Measurements from ENCODE around the gene ANKRD22.

Gene ANKRD22

GRCh38 chr10:88851706-88852105 lies at the start of gene ANKRD22:
ANKRD22 (minus strand) TSS chr10:88851844; CDS start chr10:88851607, 237 bp downstream.
- H2AFZ ChIP-seq (ENCODE audit: low read depth, low read length), result no peak within 1 kb of the TSS
- no peak within 1 kb of the TSS for H3K9ac ChIP-seq (ENCODE audit: low read depth, low read length)
- DNase-seq (no peak), ATAC-seq (ENCODE audit: insufficient read depth, low read depth) (no peak)
- H3K9me3 ChIP-seq (ENCODE audit: insufficient read depth, low read length, severe bottlenecking), result no peaks in the 10 kb centered on the region
- H3K4me3 ChIP-seq (ENCODE audit: low read depth in 1 of 2, low read length in 2 of 2), result no peak within 1 kb of the TSS
- H3K79me2 ChIP-seq (ENCODE audit: insufficient read depth, low read length), result no peaks in the 10 kb centered on the region
- H4K20me1 ChIP-seq (ENCODE audit: insufficient read depth, low read length), result no peaks in the 10 kb centered on the region
- no peak within 1 kb of the TSS for H3K4me2 ChIP-seq (ENCODE audit: insufficient read depth, low read length)
- TF ChIP-seq EZH2 (IDR thresholded peaks at IDR 0.05; ENCODE audit: borderline replicate concordance, low read depth, low read length, severe bottlenecking), result no peak
- no peak for TF ChIP-seq CTCF (IDR thresholded peaks at IDR 0.05; ENCODE audit: borderline replicate concordance, extremely low read depth, low read length, poor library complexity, severe bottlenecking)
- H3K4me1 ChIP-seq (ENCODE audit: insufficient read depth, low read length), result no peaks in the 10 kb centered on the region
- no peaks in the 10 kb centered on the region for H3K36me3 ChIP-seq (ENCODE audit: insufficient read depth, low read length)
- no peak within 1 kb of the TSS for H3K27ac ChIP-seq (ENCODE audit: low read length)
- H3K27me3 ChIP-seq (ENCODE audit: insufficient read depth, low read length, poor library complexity), result no peaks in the 10 kb centered on the region

- Histone ChIP-seq H3K4me2 (ENCODE audit: insufficient read depth, low read length) (no peak overlapping the region), H4K20me1 (ENCODE audit: insufficient read depth, low read length) (0 out of 2 replicates have a peak, but pooled peaks cover 4% of the 10 kb centered on the region), H3K9me3 (ENCODE audit: insufficient read depth, low read length, severe bottlenecking) (no peaks in the 10 kb centered on the region), H3K9ac (ENCODE audit: low read depth, low read length) (no peak overlapping the region), H2AFZ (ENCODE audit: low read depth, low read length) (no peak overlapping the region), H3K4me1 (ENCODE audit: insufficient read depth, low read length) (no peaks in the 10 kb centered on the region), H3K27me3 (ENCODE audit: insufficient read depth, low read length, poor library complexity) (no peaks in the 10 kb centered on the region), H3K27ac (ENCODE audit: low read length) (no peak overlapping the region), H3K36me3 (ENCODE audit: insufficient read depth, low read length) (peaks cover 59% of the 10 kb centered on the region), H3K79me2 (ENCODE audit: insufficient read depth, low read length) (peaks cover 45% of the 10 kb centered on the region), H3K4me3 (ENCODE audit: low read depth in 1 of 2, low read length in 2 of 2) (no peak overlapping the region)
- TF ChIP-seq CTCF (IDR thresholded peaks at IDR 0.05; ENCODE audit: borderline replicate concordance, extremely low read depth, low read length, poor library complexity, severe bottlenecking) (no peak), EZH2 (IDR thresholded peaks at IDR 0.05; ENCODE audit: borderline replicate concordance, low read depth, low read length, severe bottlenecking) (no peak)
- ATAC-seq (ENCODE audit: insufficient read depth, low read depth), result no peak
- no peak for DNase-seq
These were observed 48.2 kb upstream of the ANKRD22 start for GRCh38 chr10:88899886-88900285.

- Histone ChIP-seq H3K9me3 (ENCODE audit: insufficient read depth, low read length, severe bottlenecking) (no peaks in the 10 kb centered on the region), H3K36me3 (ENCODE audit: insufficient read depth, low read length) (peaks cover 59% of the 10 kb centered on the region), H3K79me2 (ENCODE audit: insufficient read depth, low read length) (peaks cover 54% of the 10 kb centered on the region), H3K4me3 (ENCODE audit: low read depth in 1 of 2, low read length in 2 of 2) (no peak overlapping the region), H3K4me2 (ENCODE audit: insufficient read depth, low read length) (no peak overlapping the region), H3K27ac (ENCODE audit: low read length) (no peak overlapping the region), H2AFZ (ENCODE audit: low read depth, low read length) (no peak overlapping the region), H3K27me3 (ENCODE audit: insufficient read depth, low read length, poor library complexity) (no peaks in the 10 kb centered on the region), H3K9ac (ENCODE audit: low read depth, low read length) (no peak overlapping the region), H4K20me1 (ENCODE audit: insufficient read depth, low read length) (0 out of 2 replicates have a peak, but pooled peaks cover 4% of the 10 kb centered on the region), H3K4me1 (ENCODE audit: insufficient read depth, low read length) (no peaks in the 10 kb centered on the region)
- no peak for DNase-seq
- no peak for ATAC-seq (ENCODE audit: insufficient read depth, low read depth)
- TF ChIP-seq CTCF (IDR thresholded peaks at IDR 0.05; ENCODE audit: borderline replicate concordance, extremely low read depth, low read length, poor library complexity, severe bottlenecking) (no peak), EZH2 (IDR thresholded peaks at IDR 0.05; ENCODE audit: borderline replicate concordance, low read depth, low read length, severe bottlenecking) (no peak)
These were observed 47.1 kb upstream of the ANKRD22 start for GRCh38 chr10:88898727-88899126.
